Neutrophil (primary cell): Measurements from ENCODE around the gene DRD2.

Experiments
- H3K27ac ChIP-seq: fragments of 200-600 bp; sonication (generic); 2 replicates; pipeline ENCODE4 v1.5.1; 2016; ENCODE audit warnings: mild to moderate bottlenecking, moderate library complexity
- H3K27me3 ChIP-seq: fragments of 200-600 bp; sonication (generic); 2 replicates; pipeline ENCODE4 v1.6.0; 2016; ENCODE audit warnings: mild to moderate bottlenecking
- H3K36me3 ChIP-seq: fragments of 200-600 bp; sonication (generic); 2 replicates; pipeline ENCODE4 v1.5.1; 2017
- H3K4me1 ChIP-seq, 2 experiments: fragments of 200-600 bp in 1 of 2; sonication (generic) in 1 of 2; 1 replicate in 1 of 2; 2 replicates in 1 of 2; pipeline versions ENCODE4 v1.5.1 to v1.6.1; 2013 to 2016; ENCODE audit warnings: low read depth in 1 of 2, low read length in 1 of 2, mild to moderate bottlenecking in 1 of 2, moderate library complexity in 1 of 2; ENCODE audit not compliant: control insufficient read depth in 1 of 2, insufficient read depth in 1 of 2
- H3K4me3 ChIP-seq, 2 experiments: fragments of 200-600 bp in 1 of 2; sonication (generic) in 1 of 2; 1 replicate in 1 of 2; 2 replicates in 1 of 2; pipeline ENCODE4 v1.5.1; 2013 to 2016; ENCODE audit warnings: low read depth in 1 of 2, low read length in 1 of 2, mild to moderate bottlenecking in 1 of 2, moderate library complexity in 1 of 2
- H3K9me3 ChIP-seq: fragments of 200-600 bp; sonication (generic); 2 replicates; pipeline ENCODE4 v1.5.1; 2016
- TF ChIP-seq, protein P1 (sequence below): fragments of 200-600 bp; sonication (generic); IDR thresholded peaks from 2 replicates; pipeline ENCODE4 v1.5.1; 2016; ENCODE audit warnings: antibody characterized with exemption

Gene DRD2

GRCh38 chr11:113505541-113506375 lies 30.6 kb upstream of the DRD2 start:
- TF ChIP-seq, protein P1, sequence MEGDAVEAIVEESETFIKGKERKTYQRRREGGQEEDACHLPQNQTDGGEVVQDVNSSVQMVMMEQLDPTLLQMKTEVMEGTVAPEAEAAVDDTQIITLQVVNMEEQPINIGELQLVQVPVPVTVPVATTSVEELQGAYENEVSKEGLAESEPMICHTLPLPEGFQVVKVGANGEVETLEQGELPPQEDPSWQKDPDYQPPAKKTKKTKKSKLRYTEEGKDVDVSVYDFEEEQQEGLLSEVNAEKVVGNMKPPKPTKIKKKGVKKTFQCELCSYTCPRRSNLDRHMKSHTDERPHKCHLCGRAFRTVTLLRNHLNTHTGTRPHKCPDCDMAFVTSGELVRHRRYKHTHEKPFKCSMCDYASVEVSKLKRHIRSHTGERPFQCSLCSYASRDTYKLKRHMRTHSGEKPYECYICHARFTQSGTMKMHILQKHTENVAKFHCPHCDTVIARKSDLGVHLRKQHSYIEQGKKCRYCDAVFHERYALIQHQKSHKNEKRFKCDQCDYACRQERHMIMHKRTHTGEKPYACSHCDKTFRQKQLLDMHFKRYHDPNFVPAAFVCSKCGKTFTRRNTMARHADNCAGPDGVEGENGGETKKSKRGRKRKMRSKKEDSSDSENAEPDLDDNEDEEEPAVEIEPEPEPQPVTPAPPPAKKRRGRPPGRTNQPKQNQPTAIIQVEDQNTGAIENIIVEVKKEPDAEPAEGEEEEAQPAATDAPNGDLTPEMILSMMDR: no peak
- Histone ChIP-seq H3K27ac (no peak overlapping the region), H3K4me1 (no peaks in the 10 kb centered on the region), H3K27me3 (peaks cover 5% of the 10 kb centered on the region), H3K9me3 (no peaks in the 10 kb centered on the region), H3K4me3 (no peak overlapping the region), H3K36me3 (no peaks in the 10 kb centered on the region)

DNA sequence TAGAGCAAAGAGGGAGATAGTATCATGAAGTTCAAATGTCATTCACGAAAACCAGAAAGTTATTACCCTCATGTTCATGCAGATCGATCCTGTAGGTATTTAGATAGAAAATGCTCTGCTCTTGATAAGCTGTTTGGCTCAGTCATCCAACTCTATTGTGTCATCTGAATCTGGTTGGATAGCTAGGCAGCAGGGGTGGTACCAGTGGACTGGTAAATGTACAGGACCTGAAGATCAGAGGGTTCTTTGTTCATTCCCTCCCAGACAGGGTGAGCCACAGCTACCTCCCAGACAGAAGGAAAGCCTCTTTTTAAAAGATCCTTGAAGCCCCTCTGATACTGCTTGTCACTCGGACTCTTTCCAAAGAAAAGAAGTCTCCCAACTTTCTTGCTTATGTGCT lies 29.8 kb upstream of the DRD2 start:
- no peaks in the 10 kb centered on the region for H3K9me3 ChIP-seq
- H3K27me3 ChIP-seq: peaks cover 5% of the 10 kb centered on the region
- H3K4me1 ChIP-seq: no peaks in the 10 kb centered on the region
- H3K36me3 ChIP-seq: no peaks in the 10 kb centered on the region
- TF ChIP-seq, protein P1: no peak
- no peak overlapping the region for H3K4me3 ChIP-seq
- no peak overlapping the region for H3K27ac ChIP-seq

DNA sequence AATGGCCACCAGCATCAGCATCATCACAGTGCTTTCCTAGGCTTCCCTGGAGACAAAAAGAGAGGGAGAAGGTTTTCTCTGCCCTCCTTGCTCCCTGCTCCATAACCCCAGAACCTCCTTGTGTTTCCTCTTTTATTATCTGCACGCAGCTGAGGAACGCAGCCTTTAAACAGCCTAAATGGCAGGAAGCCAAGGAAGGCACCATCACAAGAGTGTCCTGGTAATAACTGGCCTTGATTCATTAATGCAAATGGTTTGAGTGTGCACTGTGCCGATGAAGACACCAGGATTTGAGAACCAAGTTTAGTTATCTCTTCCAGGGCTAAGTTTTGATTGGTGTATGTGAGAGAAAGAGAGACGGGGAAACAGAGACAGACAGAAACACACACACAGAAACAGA lies 29.4 kb upstream of the DRD2 start:
- Histone ChIP-seq H3K4me1 (no peaks in the 10 kb centered on the region), H3K36me3 (no peaks in the 10 kb centered on the region), H3K9me3 (no peaks in the 10 kb centered on the region), H3K27me3 (peaks cover 5% of the 10 kb centered on the region), H3K27ac (no peak overlapping the region), H3K4me3 (no peak overlapping the region)
- TF ChIP-seq, protein P1: no peak

DNA sequence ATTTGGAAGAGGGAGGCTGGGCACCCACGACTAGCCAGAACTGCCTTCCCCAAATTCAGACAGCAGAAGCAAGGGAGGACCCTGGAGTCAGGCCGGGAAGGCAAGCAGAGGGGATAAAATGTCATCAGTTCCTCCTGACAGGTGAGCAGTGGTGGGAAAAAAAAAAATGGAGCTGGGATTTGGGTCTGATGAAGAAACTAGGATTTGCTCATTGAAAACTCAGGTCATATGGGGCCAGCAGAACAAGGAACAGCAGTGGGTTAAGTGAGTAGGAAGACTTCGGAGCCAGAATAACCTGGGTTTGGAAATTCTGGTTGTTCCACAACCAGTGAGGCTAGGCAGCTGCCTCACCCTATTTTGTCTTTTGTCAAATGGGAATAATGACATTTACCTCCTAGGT lies 28.9 kb upstream of the DRD2 start:
- Histone ChIP-seq H3K4me1 (no peaks in the 10 kb centered on the region), H3K27me3 (peaks cover 5% of the 10 kb centered on the region), H3K4me3 (no peak overlapping the region), H3K36me3 (no peaks in the 10 kb centered on the region), H3K27ac (no peak overlapping the region), H3K9me3 (no peaks in the 10 kb centered on the region)
- TF ChIP-seq, protein P1: no peak

DNA sequence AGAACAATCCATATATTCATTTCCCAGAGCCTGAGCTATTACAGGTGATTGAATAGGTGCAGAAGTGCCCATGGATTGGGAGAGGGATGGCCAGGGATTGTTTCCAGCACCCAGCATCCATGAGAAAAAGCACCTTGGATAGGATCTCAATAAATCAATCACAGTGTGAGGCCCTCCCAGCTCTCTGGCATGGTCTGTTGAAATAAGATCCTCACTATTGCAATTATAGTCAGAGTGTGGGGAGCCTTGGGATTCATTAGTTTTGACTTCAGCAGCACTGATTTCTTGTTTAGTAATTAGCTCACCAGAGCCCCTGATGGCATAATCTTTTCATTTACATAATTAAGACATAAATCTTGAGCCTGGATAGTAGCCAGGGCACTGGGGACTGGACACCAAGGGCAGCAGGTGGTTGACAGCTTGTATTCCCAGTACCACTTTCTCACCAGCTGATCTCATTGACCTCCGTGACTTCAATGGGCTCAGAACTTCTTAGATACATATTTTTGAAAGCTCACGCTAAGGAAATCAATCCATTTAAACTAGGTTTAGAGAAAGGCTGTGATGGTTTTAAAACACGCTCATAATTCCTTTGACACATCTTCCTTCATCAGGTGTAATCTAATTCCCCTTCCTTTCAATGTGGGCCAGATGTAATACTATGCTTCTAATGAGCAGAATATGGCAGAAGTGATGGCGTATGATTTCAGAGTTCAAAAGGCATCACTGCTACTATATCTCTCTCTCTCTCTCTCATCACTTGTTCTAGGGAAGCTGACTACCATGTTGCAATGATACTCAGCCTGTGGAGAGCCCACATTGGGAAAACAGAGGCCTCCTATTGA lies 22.1 kb upstream of the DRD2 start:
- no peak overlapping the region for H3K4me3 ChIP-seq
- TF ChIP-seq, protein P1: no peak
- H3K36me3 ChIP-seq: no peaks in the 10 kb centered on the region
- no peaks in the 10 kb centered on the region for H3K9me3 ChIP-seq
- H3K27ac ChIP-seq: no peak overlapping the region
- no peaks in the 10 kb centered on the region for H3K27me3 ChIP-seq
- H3K4me1 ChIP-seq: no peaks in the 10 kb centered on the region
